ENCODE measurements around the gene CSNK2A3.
"Not testable (repeated sequence)": the region's sequence is repeated elsewhere in the genome, so short reads cannot be mapped to it uniquely, and the experiment has no call there.

CSNK2A3 gene

GRCh38 chr11:11378184-11378940, 25.3 kb upstream of the CSNK2A3 start:
- FAIRE-seq, result no peak

- no peak for FAIRE-seq
Measured at GRCh38 chr11:11374358-11375148, 21.5 kb upstream of the CSNK2A3 start.

DNA sequence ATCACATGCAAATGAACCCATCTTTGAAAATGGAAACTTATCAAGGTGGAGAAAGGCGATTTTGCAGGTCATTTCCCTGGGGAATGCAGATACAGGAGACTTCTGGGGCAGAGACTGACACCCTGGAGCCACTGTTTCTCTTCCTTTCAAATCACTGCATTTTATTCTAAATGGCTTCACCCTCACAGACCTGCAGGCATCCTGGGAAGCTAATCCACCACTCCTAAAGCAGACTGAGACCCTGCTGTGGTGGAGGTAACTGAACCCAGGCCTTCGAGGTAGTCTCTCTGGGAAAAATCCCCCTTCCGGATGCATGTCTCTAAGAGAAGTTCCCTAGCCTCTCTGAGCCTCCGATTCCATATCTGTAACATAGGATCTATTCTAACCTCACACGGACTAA, 20.9 kb upstream of the CSNK2A3 start:
- no peak for FAIRE-seq

GRCh38 chr11:11372461-11372860, 19.4 kb upstream of the CSNK2A3 start:
- FAIRE-seq, result no peak

DNA sequence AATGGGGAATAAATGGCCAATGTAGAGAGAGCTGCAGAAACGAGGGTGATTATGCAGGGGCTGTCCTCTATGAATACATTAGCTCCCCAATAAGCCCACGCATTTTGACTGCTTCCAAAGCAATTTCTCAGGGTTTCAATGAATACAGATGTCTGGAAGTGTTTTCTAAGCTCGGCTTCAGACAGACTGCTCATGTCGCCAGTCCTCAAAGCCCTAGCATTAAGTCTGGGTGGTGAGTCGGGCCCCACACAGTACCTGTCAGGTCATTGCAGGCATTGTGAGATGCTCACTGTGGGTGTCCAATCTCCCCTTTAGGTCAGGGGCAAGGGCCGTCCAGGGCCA, 17.9 kb upstream of the CSNK2A3 start:
- no peak for FAIRE-seq

DNA sequence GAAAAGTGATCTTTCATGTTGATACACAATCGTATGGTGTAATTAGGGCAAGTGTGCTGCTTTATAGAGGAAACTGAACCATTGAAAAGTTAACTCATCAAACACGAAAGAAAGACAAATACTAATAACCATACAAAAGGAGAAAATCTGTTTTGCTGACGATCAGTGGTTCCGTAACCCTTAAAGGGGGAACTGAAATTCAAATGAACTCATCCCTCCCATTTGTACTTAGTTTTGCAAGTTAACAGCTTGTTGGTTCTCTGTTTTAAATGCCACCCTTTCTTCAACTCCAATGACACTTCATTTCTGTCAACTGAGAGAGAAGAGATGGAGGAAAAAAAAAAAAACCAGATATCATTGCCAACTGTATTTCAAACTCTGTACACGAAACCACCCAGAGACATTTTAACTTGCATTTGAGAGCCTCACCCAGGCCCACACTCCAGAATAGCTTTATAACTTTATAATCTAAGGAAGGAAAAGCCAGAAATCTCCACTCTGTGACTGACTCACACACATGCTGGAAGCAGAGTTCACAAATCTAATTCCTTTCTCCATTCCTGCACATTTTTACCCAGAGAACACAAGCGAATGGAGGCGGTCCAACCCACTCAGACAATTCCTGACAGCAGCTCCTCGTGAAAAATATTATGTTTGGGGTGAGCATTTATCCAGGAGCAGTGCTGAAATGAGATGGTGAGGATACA, 17.4 kb upstream of the CSNK2A3 start:
- FAIRE-seq, result no peak

GRCh38 chr11:11366793-11367192, 13.7 kb upstream of the CSNK2A3 start:
- FAIRE-seq, result no peak

- no peak for FAIRE-seq
Measured at GRCh38 chr11:11363674-11364073, 10.6 kb upstream of the CSNK2A3 start.

DNA sequence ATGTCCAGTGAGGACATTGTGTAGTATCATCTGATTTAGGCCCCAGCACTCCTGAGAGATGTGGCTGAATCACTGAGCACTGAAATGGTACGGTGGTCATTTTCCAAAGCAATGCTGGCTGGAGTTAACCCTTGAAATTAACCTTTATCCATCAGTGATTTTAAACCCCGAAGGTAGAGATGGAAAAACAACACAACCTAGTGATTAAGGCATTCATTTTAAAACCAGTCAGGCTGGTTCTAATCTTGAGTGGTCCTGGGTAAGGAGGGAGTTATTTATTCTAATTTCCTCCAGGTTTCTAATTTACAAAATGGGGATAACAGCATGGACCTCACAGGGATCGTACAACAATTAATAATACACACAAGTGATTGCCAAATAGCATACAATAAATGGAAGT, 6.6 kb upstream of the CSNK2A3 start:
- FAIRE-seq, result no peak

DNA sequence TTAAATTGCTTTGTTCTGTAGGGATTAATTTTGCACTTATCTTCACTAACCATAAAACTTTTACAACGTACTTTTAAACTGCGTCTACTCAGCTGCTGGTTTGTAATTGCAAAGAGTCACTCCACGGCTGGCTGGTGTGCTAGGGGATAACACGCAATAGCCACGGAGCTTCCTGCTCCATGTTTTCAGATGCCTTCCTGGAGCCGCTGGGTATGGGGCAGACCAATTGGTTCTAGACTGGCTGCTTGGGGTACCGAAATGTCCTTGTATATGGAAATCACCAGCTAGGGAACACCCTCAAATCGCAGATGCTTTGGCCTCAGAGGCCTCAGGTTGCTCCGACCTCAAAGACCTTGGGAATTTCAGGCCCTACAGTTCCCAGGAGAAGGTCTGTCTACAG, 3.8 kb upstream of the CSNK2A3 start:
- FAIRE-seq, result no peak

DNA sequence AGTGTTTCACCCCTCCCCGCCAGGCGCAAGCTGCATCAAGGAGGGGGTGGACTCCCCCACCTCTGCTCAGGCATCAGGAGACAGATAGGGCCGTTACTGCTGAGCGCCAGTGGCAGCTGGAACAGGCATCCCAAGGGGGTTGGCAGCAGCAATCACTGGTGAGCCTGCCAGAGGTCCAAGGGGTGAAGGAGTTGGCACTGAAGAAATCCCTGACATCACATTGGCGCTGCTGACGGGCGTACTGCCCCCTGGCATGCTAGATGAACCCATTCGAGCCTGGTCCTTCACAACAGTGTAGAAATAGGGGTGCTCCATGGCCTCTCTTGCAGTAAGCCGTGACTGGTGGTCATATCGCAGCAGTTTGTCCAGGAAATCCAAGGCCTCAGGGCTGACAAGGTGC, 1.2 kb downstream of the CSNK2A3 start:
- FAIRE-seq, result not testable (repeated sequence)

DNA sequence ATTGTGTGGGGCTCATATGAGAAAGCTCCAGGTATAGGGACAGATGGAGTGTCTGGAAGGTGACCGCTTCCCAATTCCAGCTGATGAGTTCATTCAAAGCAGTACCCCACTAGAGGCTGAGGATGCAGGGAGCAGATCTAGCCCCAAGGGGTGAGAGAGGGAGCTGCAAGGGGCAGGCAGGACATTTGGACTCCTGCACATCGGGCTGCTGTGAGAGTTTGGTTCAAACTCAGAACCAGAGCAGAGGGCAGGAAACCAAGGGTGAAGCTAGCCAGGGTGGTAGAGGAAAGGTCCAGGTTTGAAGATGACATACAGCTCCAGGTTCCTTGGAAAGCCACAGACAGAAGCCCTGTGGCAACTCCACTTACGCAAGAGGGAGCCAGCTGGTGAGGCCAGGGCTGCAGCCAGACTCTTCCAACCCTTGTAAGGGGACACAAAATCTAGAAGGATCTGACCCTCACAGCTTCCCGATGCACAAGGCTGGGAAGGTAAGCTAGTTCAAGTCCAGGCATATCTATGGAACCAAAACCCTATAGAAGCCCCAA, 1.9 kb downstream of the CSNK2A3 start:
- FAIRE-seq, result no peak

- no peak for FAIRE-seq
Measured at GRCh38 chr11:11349870-11350337, 3.1 kb downstream of the CSNK2A3 start.

DNA sequence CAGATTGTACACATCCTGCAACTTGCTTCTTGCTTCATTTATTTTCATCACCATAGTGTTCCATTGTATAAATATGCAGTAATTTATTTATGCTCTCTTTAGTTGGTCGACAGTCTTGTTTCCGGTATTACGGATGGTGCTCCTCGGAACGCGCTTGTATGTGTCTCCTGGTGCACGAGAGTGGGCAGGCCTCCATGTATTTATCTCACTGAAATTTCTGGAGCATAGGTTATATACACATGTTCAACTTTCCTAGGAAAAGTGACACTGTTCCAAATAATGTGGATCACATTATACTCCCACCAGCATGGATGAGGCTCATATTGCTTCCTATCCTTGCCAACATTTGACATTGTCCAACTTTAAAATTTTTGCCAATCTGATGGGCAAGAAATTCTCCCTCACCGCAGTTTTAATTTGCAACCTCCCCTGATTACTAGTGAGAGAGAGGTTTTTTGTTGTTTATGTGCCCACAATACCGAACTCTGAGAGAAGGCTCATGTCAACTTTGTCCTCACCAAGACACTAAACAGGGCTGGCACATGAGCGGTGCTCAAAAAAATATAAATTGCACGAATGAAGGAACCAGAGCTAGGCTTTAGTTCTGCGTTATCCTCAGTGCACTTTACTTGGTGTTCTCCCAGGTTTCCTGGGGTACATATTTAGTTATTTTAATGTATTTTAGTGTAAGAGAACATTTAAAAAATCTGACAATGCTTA, 3.8 kb downstream of the CSNK2A3 start:
- FAIRE-seq, result no peak

DNA sequence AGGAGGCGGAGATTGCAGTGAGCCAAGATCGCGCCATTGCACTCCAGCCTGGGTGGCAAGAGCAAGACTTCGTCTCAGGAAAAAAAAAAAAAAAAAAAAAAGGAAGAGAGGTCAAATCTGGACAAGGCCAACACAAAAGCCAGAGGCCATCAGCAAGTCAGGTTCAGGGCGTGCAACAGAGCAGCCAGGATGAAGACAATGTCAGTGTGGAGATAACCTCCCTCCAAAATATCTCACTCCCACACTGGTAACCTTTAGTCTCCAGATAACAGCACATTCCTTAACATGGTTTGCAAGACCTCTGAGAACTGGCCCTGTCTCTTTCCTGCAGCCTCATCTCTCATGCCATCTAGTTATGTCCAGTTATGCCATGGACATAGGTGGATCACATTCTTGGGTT, 4.7 kb downstream of the CSNK2A3 start:
- no peak for FAIRE-seq

GRCh38 chr11:11347592-11347991, 5.5 kb downstream of the CSNK2A3 start:
- FAIRE-seq, result no peak

GRCh38 chr11:11346303-11346702, 6.7 kb downstream of the CSNK2A3 start:
- FAIRE-seq, result no peak

DNA sequence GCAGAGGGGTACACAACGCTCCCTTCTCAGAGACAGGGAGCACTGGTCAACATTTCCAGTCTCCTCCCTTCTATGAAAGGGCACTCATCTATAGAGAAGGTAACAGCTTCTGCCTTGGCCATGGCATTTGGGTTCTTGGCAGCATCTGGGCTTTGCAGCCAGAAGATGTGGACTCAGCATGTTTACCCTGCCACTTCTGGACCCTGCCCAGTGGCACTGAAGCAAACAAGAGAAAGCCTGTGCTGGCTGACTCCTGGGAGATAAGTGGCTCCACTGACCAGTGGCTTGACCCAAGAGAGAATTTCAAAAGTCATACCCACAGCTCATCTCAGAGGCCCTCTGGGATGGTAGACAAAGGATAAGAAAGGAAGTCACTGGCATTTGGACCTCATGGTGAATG, 8.0 kb downstream of the CSNK2A3 start:
- FAIRE-seq, result no peak

DNA sequence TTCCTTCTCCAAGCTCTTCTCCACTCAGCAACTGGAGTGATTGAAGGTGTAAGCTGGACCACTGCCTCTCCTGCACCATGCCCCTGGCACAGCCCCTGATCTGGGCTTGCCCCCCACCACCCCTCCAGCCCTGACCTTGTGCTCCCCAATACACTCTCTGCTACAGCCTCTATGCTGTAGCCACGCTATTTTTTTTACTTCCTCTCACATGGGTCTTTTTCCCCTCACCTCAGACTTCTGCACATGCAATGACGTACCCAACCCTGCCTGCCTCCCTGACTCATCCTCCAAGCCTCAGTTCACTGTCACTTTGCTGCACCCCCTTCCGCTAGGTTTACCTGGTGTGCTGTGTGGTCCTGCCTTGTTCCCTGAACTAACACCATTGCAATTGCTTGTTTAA, 9.0 kb downstream of the CSNK2A3 start:
- no peak for FAIRE-seq

DNA sequence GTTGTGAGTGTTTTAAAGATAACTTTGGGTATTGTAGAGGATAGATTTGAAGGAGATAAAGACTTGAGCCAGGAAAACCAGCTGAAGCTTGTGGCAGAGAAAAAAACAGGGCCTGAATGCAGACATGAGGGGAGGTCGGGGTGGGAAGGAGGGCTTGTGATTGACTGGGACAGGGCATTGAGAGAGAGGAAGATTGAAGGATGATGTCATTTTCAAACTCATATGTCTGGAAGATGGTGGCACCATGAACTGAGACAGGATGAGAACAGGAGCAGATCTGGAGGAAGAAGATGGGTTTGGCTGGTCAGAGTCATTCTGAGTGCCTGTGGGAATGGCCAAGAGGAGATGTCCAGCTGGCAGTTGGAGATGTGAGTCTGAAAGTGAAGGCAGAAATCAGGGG, 14.7 kb downstream of the CSNK2A3 start:
- FAIRE-seq, result no peak

GRCh38 chr11:11336664-11337063, 16.4 kb downstream of the CSNK2A3 start:
- FAIRE-seq, result no peak

- FAIRE-seq, result no peak
Measured at GRCh38 chr11:11335043-11335442, 18.0 kb downstream of the CSNK2A3 start.

DNA sequence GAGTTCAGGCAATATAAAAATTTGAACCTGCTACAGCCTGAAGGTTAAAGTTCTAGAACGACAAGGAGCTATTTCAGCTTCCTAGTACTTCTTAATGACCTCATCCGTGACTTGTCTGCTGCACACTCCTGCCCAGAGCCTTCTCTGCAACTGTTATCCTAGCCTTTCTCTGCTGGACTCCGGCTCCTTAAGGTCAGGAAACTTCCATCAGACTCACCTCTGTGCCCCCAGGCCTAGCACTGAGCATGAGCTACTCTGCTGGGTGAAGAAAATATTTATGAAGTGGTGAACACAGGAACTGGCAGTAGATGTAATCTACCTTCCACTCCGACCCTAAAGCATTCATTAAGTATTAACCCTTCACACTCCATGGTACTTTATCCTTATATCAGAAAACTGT, 18.4 kb downstream of the CSNK2A3 start:
- no peak for FAIRE-seq
